GM21367 (cell line): ENCODE measurements around the gene ELMO3.
A peak's percentile ranks its signal among the peaks of the same experiment; 100 is the strongest.

Source experiments
- ATAC-seq: cut with Tn5 transposase; IDR thresholded peaks from one replicate; pipeline ENCODE4 v1.9.1; 2021; ENCODE audit not compliant: unreplicated experiment

ELMO3 gene

DNA sequence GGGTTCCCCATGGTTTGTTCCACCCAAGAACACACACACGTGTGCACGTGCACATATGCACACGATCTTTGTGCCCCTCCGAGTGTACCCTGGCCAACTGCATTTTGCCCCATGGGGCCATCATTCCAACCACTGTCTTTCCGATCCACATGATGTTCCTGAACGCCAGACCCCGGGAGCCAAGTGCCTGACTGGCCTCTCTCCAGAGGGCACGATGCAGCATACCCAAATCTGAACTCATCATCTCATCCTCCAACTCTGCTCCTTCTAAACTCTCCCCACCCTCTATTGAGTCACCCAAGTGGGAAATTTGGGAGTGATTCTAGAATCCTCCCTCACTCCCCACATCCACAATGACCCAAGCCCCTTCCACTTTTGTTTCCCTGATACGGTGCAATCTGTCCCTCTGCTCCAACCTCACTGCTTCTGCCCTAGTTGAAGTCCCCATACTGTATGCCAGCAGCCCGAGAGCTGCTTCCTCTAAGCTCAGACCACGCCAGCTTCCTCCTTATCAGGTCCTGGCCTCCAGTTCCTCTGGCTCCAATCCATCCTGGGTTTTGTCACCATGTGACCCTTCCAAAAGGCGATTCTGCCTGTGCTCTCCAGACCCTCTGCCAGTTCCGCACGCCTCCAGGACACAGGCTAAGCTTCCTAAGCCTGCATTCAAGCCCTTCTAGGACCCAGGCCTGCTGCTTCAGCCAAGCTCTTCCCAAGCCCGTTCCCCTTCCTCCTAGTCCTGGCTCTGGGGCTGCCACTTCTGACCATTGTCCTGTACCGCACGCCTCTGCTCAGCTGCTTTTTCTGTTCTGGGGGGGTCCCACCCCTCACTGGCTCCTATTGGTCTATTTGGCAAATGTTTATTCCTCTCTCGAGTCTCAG is 17.9 kb downstream of the ELMO3 start:
- ATAC-seq = no peak

- ATAC-seq = no peak
Measured at GRCh38 chr16:67223992-67224391, 25.1 kb downstream of the ELMO3 start.

DNA sequence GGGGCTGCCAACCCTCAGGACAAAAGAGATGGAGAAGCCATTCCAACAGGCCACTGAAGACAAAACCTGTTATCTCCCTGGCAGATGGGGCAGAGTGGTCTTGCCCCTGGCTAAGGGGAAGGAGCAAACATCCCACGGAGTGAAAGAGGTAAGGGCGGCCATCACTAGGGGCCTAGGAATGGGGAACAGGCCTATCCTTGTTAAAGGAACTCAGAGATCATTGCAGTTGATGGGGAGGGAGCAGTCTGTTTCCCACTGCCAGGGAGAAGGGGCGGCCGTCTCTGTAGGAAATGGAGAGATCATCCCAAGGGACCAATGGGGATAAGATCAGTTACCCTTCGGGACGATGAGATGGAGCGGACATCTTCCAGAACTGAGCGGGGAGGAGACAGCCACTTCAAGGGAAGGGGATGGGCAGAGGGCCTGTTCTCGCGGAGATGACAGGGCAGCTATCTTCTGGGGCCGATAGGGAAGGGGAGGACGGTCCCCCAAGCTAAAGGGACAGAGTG is 27.4 kb downstream of the ELMO3 start:
- ATAC-seq = no peak

- peak; percentile 84 for ATAC-seq
Measured at GRCh38 chr16:67226804-67227566, 28.1 kb downstream of the ELMO3 start, which contains the start of gene TMEM208. TSS of gene TMEM208 (plus strand) at chr16:67227130. CDS start at chr16:67227219, 89 bp downstream.

DNA sequence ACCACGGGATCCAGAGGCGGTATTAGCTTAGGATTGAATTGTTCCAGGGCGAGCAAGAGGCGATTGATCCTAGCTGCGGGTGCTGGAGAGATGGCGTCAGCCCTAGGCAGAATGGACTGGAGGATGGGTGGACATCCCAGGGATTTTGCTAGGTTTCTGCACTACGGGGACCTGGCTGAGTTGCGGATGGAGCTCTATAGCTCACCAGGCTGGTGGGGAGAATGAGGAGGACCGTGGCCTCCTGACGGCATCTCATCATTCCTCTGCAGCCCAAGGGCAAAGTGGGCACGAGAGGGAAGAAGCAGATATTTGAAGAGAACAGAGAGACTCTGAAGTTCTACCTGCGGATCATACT is 28.6 kb downstream of the ELMO3 start:
- no peak for ATAC-seq

DNA sequence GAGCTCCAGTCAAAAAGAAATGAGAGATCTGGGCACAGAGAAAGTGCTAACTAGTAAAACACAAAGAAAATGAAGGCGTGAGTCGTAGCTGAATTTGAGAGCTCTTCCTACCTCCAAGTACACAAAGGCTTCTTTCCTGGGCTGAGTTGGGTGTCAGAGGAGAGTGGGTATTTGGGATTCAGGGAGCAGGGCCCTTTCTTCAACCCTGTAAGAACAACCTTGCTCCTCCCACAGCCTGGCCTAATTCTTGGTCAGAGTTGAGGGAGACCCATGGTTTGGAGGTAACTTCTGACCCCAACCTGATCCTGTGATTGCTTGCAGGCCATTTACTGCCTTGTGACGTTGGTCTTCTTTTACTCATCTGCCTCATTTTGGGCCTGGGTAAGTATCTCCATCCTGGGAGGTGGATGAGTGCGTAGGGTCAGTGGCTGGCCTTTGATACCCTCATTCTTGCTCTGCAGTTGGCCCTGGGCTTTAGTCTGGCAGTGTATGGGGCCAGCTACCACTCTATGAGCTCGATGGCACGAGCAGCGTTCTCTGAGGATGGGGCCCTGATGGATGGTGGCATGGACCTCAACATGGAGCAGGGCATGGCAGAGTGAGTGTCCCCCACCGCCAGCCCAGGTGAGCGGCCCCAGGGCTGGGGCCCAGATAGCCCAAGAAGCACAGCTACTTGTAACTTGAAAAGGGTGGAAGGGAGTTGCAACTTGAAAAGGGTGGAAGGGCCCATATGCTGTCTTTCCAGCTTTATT is 29.3 kb downstream of the ELMO3 start:
- ATAC-seq = no peak

DNA sequence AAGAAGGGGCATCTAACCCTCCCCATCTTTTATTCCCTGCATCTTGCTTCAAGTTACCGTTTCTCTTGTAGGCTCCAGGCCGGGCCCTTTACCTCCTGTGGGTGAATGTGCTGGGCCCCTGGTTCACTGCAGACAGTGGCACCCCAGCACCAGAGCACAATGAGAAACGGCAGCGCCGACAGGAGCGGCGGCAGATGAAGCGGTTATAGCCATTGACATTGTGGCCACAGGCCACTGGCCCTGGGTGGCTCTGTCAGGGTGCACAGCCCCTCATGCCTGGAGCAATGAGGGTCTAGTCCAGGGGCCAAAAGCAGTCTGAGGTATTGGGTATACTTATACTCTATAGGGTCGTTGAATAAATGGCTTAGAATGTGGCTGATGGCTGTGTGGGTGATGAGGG is 30.0 kb downstream of the ELMO3 start:
- no peak for ATAC-seq

DNA sequence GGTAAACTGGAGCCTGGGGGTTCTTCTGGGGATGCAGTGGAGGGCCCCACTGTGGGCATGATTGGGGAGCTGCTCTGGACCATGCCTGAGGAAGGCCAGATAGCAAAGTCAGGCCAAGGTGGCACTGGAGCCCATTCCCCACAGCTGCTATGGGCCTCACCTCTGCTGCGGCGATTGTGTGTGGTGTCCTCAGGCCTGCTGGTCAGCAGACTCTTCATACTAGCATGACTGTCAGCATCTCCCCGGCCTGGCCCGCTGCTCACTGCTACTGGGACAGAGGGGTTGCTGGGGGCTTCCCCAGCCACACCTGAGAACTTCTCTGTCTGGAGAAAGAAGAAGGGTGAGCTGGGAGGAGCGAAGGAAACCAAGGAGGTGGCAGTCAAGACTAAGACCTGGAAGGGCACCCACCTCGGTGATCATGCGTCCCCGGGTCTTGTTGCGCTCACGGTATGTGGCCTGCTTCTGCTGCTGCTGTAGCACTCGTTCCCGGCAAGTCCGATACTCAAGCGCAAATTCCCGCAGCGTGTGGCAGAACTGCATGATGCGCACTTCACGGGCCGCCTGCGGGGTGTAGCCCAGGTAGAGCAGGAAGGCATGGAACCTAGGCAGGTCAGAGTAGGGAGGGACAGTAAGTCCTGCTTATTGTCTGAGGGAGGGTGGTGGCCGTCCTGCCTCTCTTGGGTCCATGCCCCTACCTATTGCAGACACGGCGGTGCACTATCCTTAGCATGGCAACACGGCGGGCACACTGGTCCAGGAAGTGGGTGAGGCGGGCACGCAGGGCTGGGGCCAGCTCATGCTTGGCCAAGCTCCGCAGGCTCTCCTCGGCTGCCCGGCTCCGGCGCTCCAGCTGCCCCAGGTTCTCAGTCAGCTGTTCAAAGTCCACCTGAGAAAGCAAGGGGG is 31.2 kb downstream of the ELMO3 start:
- ATAC-seq = no peak

DNA sequence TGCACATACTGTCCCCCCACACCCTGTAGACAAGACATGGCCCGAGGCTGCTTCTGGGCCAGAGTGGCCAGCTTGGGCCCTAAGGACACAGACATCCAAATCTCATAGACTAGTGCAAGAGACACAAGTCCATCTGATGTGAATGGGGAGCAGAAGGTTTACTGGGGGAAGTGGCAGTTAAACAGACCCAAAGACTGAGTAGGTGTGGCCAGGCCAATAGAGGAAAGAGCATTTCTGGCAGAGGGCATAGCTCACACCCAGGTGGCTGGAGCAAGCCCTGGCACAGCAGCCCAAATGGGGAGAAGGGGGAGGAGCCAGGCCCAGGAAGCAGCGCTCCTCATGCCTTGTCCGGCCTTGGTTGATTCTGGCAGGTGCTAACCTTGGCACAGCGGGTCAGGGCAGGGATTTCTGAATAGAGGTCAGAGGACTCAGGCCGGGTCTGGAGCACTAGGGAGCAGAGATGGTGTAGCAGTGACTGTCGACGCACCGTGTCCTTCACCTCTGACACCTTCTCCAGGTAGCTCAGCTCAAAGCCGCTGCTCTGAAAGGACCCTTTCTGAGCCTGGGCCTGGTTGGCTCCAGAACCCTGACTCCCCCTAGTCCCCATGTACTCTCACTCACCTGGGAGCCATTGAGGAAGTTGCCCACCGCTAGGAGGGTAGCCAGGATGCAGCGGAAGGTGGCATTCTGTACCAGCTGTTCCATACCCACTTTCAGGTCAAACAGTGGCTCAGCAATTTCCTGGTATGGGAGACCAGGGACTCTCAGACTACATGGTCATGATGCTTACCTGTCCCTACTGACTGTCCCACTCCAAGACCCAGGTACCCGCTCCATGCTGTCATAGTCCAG is 32.1 kb downstream of the ELMO3 start:
- no peak for ATAC-seq

DNA sequence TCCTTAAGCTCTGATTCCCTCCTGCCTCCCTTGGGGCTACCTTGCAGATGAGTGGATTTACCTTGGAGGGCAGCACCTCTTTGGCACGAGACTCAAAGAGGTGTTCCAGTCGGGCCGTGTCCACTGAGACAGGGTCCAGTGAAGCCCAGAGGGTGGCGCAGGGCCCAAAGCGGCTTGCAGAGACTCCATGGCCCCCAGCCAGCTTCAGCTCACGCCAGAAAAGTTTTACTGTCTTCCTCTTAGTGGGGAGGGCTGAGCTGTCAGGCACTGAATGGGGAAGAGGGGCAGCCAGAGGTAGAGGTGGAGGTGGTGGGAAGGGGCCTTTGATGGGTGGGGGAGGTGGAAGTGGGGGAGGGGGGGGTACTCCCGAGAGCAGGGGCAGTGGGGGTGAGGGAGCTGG is 34.7 kb downstream of the ELMO3 start:
- no peak for ATAC-seq

- ATAC-seq = no peak
Measured at GRCh38 chr16:67234180-67234597, 35.3 kb downstream of the ELMO3 start.

DNA sequence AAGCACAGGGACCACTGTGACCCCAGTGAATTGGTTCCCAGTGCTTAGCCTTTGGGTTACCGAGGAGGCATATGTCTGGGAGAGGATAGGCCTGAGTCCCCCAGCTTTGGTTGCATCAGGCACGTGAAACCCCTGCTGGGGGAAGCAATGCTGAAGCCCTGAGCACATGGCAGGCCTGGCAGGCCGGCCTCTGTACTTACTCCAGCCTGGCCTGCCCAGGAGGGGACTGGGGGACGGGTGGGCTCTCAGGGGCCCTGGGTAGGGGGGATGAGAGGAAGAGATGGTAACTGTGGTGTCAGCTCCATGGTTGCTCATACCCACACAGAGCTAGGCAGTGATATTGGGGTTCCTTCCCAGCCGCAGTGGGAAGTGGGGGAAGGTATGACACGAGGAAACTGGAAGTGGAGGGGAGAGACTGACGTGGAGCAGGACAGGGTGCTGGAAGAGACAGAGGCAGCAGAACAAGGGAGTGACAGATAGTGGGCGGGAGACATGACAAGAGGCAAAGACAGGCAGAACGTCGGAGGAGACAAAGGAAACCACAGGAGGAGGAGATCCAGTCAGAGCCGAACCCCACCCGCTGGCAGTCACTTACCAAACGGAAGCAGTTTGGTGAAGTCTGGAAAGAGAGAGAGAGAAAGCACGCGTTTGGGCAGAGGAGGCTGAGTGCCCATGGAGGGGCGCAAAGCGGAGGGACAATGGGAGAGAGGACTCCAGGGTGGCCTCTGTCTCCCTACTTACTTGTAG is 37.1 kb downstream of the ELMO3 start:
- ATAC-seq = no peak

- no peak for ATAC-seq
Measured at GRCh38 chr16:67236563-67237395, 37.8 kb downstream of the ELMO3 start.

DNA sequence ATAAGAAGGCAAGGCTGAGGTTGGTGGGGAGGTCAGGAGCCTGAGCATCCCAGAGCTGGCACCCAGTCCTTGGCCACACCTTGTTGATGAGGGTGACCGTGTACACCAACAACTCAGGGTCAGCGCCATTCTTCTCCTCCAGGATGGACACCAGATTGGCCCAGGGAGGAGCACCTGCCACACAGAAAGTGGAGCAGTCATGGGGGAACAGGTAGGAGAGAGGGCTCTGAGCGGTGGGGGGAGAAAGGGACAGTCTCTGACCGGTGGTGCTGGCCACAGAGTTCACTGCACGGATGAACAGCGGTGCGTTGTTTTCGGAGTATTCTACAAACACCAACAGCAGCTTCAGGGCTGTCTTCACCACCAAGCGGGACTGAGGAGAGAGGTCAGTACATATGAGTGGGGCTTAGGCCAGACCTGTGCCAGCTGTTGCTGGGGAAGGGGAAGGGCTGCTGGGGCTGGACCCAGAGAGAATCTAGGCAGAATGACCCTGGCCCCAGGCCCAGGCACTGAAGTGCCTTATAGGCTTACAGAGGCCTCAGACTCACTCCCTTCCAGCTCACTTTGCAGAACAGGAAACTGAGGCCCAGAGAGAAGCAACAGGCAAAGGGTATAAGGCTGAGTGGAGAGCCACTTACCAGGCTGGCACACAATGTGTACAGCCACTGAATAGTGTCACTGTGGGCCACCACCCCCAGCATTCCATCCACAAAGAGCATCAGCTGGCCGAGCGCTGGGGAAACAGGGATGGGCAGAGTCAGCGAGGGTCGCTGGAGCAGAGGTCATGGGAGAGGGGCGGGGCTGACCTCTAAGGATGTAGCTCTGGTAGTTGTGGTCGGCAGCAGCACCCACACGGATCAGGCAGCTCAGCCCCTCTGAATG is 38.7 kb downstream of the ELMO3 start:
- ATAC-seq = no peak

DNA sequence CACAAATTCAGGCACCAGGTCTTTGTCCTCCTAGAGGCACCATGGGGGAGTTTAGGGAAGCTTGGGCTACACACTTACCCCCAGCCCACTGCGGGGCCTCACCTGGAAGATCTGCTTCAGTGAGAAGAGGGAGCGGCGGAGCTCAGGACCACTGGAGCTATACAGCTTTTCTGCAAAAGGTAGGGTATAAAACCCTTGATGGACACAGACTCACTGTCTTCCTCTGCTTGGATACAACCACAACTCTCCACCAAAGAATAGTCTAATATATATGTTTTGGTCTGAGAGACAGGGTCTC is 39.3 kb downstream of the ELMO3 start:
- no peak for ATAC-seq

GRCh38 chr16:67238806-67239470 is 40.0 kb downstream of the ELMO3 start:
- no peak for ATAC-seq
